Measurements from ENCODE around the gene SOX1.

SOX1 gene

DNA sequence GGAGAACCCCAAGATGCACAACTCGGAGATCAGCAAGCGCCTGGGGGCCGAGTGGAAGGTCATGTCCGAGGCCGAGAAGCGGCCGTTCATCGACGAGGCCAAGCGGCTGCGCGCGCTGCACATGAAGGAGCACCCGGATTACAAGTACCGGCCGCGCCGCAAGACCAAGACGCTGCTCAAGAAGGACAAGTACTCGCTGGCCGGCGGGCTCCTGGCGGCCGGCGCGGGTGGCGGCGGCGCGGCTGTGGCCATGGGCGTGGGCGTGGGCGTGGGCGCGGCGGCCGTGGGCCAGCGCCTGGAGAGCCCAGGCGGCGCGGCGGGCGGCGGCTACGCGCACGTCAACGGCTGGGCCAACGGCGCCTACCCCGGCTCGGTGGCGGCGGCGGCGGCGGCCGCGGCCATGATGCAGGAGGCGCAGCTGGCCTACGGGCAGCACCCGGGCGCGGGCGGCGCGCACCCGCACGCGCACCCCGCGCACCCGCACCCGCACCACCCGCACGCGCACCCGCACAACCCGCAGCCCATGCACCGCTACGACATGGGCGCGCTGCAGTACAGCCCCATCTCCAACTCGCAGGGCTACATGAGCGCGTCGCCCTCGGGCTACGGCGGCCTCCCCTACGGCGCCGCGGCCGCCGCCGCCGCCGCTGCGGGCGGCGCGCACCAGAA, 1.1 kb downstream of the SOX1 start:
- no peak for TF ChIP-seq FOXP2 (optimal IDR thresholded peaks at IDR 0.05; ENCODE audit: borderline replicate concordance, extremely low read depth, extremely low read length, insufficient read depth)
- no peak for TF ChIP-seq POLR2AphosphoS5 (IDR thresholded peaks at IDR 0.05; ENCODE audit: low read depth, low read length)
- no peak for TF ChIP-seq SIN3A (IDR thresholded peaks at IDR 0.05; ENCODE audit: borderline replicate concordance, insufficient read depth, low read length)
- TF ChIP-seq TAF1 (IDR thresholded peaks at IDR 0.05; ENCODE audit: borderline replicate concordance, insufficient read depth, low read length), result no peak
- TF ChIP-seq, protein P1, sequence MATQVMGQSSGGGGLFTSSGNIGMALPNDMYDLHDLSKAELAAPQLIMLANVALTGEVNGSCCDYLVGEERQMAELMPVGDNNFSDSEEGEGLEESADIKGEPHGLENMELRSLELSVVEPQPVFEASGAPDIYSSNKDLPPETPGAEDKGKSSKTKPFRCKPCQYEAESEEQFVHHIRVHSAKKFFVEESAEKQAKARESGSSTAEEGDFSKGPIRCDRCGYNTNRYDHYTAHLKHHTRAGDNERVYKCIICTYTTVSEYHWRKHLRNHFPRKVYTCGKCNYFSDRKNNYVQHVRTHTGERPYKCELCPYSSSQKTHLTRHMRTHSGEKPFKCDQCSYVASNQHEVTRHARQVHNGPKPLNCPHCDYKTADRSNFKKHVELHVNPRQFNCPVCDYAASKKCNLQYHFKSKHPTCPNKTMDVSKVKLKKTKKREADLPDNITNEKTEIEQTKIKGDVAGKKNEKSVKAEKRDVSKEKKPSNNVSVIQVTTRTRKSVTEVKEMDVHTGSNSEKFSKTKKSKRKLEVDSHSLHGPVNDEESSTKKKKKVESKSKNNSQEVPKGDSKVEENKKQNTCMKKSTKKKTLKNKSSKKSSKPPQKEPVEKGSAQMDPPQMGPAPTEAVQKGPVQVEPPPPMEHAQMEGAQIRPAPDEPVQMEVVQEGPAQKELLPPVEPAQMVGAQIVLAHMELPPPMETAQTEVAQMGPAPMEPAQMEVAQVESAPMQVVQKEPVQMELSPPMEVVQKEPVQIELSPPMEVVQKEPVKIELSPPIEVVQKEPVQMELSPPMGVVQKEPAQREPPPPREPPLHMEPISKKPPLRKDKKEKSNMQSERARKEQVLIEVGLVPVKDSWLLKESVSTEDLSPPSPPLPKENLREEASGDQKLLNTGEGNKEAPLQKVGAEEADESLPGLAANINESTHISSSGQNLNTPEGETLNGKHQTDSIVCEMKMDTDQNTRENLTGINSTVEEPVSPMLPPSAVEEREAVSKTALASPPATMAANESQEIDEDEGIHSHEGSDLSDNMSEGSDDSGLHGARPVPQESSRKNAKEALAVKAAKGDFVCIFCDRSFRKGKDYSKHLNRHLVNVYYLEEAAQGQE (IDR thresholded peaks at IDR 0.05; ENCODE audit: insufficient read depth in 1 of 2, low read depth in 2 of 2, low read length in 2 of 2), result no peak

DNA sequence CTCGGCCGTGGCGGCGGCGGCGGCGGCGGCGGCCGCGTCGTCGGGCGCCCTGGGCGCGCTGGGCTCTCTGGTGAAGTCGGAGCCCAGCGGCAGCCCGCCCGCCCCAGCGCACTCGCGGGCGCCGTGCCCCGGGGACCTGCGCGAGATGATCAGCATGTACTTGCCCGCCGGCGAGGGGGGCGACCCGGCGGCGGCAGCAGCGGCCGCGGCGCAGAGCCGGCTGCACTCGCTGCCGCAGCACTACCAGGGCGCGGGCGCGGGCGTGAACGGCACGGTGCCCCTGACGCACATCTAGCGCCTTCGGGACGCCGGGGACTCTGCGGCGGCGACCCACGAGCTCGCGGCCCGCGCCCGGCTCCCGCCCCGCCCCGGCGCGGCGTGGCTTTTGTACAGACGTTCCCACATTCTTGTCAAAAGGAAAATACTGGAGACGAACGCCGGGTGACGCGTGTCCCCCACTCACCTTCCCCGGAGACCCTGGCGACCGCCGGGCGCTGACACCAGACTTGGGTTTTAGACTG, 1.7 kb downstream of the SOX1 start:
- TF ChIP-seq SIN3A (IDR thresholded peaks at IDR 0.05; ENCODE audit: borderline replicate concordance, insufficient read depth, low read length) (no peak), TAF1 (IDR thresholded peaks at IDR 0.05; ENCODE audit: borderline replicate concordance, insufficient read depth, low read length) (no peak), FOXP2 (optimal IDR thresholded peaks at IDR 0.05; ENCODE audit: borderline replicate concordance, extremely low read depth, extremely low read length, insufficient read depth) (no peak), POLR2AphosphoS5 (IDR thresholded peaks at IDR 0.05; ENCODE audit: low read depth, low read length) (no peak)
- TF ChIP-seq, protein P1 (IDR thresholded peaks at IDR 0.05; ENCODE audit: insufficient read depth in 1 of 2, low read depth in 2 of 2, low read length in 2 of 2), result no peak

DNA sequence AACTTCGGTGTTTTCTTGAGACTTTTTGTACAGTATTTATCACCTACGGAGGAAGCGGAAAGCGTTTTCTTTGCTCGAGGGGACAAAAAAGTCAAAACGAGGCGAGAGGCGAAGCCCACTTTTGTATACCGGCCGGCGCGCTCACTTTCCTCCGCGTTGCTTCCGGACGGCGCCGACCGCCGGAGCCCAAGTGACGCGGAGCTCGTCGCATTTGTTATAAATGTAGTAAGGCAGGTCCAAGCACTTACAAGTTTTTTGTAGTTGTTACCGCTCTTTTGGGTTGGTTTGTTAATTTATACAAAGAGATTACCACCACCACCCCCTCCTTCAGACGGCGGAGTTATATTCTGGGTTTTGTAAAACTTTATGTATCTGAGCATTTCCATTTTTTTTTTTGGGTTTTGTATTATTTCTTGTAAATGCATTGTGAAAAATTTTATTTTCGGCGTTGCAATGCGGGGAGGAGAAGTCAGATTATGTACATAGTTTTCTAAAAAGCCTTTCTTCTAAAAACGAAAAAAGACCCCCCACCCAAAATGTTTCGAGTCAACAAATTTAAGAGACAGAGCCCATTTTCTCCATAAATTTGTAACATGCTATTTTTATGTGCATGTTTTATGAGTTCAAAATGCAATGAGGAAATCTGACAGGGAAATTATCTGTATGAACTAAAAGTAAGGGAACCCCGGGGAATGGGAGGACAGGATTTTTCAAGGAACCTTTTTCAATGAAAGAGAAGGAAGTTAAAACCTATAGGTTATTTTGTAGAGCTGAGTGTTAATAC, 2.3 kb downstream of the SOX1 start:
- TF ChIP-seq, protein P1 (IDR thresholded peaks at IDR 0.05; ENCODE audit: insufficient read depth in 1 of 2, low read depth in 2 of 2, low read length in 2 of 2), result no peak
- TF ChIP-seq SIN3A (IDR thresholded peaks at IDR 0.05; ENCODE audit: borderline replicate concordance, insufficient read depth, low read length) (no peak), TAF1 (IDR thresholded peaks at IDR 0.05; ENCODE audit: borderline replicate concordance, insufficient read depth, low read length) (no peak), FOXP2 (optimal IDR thresholded peaks at IDR 0.05; ENCODE audit: borderline replicate concordance, extremely low read depth, extremely low read length, insufficient read depth) (no peak), POLR2AphosphoS5 (IDR thresholded peaks at IDR 0.05; ENCODE audit: low read depth, low read length) (no peak)

DNA sequence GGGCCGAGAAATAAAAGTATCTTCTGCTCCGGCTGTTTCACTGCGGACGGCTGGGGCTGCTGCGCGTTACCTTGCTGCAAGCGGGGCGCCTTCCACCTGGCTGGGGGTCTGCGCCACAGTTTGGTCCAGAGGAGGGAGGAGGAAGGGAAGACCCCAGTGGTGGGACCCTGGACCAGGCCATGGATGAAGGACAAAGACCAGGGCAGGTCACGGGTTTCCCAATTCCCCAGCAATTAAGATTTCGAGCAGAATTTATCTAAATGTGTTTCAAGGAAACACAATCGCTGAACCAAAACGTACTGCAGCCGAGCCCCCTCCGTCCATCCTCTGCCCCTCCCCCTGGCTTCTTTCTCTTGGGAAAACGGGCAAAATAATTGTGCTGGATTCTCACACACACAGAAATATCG, 2.9 kb downstream of the SOX1 start:
- no peak for TF ChIP-seq POLR2AphosphoS5 (IDR thresholded peaks at IDR 0.05; ENCODE audit: low read depth, low read length)

DNA sequence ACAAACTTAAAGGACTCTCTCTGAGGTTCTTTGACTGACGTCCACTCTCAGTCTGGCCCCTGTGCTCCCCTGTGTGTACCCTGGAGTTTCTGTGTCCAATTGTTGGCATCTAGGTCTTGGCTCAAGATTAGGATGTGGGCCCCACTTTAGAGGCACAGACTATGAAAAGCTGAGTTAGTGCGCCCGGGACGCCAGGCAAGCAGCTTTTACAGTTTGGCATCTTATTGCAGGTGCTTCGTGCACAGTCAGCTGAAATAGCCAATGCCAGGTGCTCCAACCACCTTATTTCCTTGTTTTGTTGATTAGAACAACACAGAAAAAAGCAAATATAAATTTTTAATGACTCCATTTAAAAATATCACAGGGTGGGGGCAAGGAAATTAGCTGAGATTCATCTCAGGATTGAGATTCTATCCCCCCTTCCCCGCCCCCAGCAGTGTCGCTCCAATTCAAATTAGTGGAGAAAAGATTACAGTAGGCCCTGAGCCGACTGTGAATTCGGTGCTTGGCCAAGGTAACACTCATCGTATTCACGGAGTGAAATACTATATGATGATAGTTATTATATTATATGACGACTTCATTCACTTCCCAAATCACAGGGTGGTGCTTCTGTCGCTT, 4.3 kb downstream of the SOX1 start:
- TF ChIP-seq TAF1 (IDR thresholded peaks at IDR 0.05; ENCODE audit: borderline replicate concordance, insufficient read depth, low read length), result no peak
- no peak for TF ChIP-seq SIN3A (IDR thresholded peaks at IDR 0.05; ENCODE audit: borderline replicate concordance, insufficient read depth, low read length)
- TF ChIP-seq, protein P1 (IDR thresholded peaks at IDR 0.05; ENCODE audit: insufficient read depth in 1 of 2, low read depth in 2 of 2, low read length in 2 of 2), result no peak
- TF ChIP-seq POLR2AphosphoS5 (IDR thresholded peaks at IDR 0.05; ENCODE audit: low read depth, low read length), result no peak
- no peak for TF ChIP-seq FOXP2 (optimal IDR thresholded peaks at IDR 0.05; ENCODE audit: borderline replicate concordance, extremely low read depth, extremely low read length, insufficient read depth)

All from PFSK-1 (cell line).